Fibroblast of peridontal ligament (primary cell): ENCODE data around the gene ANKRD12.
A peak's percentile ranks its signal among the peaks of the same experiment; 100 is the strongest.

Experiments
- DNase-seq: peaks from one replicate; pipeline ENCODE4 v3.0.0-alpha.2; 2010; ENCODE audit errors: extremely low read depth

The ANKRD12 gene

DNA sequence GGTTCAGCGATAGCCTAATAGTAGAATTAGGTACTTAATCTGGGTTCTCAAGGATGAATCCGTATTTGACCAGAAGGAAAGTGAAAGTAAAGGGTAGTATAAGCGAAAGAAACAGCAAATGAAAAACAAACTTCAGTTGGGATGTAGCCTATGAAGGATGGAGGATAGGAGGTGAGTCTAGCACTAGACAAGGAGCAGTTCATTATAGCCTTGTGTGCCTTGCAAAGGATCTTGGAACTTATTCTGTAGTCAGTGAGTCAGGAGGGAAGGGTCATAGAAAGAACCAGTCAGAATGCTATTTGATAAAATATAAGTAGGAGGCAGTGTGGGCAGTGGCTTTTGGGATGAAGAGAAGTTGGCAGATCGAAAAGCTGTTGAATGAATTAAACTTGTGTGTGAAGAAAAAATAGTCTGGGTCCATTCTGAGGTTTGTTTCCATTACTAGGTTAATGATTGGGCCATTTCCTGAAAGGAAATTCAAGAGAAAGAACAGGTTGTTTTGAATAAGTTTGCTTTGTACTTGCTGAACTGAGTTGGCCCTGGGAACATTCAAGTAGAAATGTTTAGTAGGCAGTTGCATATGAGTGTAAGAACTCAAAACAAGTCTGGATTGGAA lies 48.5 kb downstream of the ANKRD12 start:
- DNase-seq = no peak

DNA sequence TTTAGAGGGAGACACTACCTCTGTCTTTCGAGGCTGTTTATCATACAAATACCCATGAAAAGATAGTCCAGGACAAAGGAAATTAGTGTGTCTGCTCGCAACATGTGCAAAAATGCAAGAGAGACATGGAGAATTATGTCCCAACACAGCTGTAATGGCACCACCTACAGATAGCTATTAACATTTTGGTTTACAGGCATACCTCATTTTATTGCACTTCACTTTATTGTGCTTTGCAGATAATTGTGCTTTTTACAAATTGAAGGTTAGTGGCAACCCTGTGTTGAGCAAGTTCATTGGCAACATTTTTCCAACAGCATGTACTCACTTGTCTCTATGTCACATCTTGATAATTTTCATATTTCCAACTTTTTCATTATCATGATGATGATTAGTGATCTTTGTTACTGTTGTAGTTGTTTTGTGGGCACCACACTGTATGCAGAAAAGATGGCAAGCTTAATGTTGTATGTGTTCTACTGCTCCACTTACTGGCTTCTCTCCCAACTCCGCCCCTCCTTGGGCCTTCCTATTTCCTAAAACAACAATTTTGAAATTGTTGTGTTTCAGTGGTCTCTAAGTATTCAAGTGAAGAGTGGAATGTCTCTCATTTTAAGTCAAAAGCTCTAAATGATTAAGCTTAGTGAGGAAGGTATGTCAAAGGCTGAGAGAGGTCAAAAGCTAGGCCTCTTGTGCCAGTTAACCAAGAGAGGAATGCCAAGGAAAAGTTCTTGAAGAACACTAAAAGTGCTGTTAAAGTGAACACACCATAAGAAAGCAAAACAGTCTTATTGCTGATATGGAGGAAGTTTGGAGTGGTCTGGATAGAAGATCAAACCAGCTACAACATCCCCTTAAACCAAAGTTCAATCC lies 52.0 kb downstream of the ANKRD12 start:
- DNase-seq = no peak

DNA sequence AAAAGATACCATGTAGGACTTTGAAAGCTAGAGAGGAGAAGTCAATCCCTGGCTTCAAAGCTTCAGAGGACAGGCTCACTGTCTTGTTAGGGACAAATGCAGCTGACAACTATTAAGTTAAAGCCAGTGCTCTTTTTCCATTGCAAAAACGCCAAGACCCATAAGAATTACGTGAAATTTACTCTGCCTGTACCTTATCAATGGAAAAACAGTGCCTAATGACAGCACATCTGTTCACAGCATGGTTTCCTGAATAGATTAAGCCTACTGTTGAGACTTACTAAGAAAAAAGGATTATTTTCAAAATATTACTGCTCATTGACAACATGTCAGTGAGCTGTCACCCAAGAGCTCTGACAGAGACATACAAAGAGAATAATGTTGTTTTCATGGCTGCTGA lies 52.9 kb downstream of the ANKRD12 start:
- DNase-seq = no peak

GRCh38 chr18:9191658-9192256 lies 55.2 kb downstream of the ANKRD12 start:
- DNase-seq = no peak

DNA sequence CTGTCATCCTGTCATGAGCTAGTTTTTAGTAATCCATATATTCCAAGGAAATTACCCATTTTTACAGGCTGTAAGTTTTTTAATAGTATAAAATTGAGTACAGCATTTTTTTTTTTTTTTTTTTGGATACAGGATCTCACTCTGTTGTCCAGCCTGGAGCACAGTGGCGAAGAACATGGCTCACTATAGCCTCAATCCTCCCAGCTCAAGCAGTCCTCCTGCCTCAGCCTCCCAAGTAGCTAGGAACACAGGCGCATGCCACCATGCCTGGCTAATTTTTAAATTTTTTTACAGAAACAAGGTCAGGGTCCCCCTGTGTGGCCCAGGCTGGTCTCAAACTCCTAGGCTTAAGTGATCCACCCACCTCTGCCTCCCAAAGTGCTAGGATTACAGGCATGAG lies 56.5 kb downstream of the ANKRD12 start:
- no peak for DNase-seq

GRCh38 chr18:9196568-9196967 lies 60.0 kb downstream of the ANKRD12 start:
- peak; percentile 6 for DNase-seq

DNA sequence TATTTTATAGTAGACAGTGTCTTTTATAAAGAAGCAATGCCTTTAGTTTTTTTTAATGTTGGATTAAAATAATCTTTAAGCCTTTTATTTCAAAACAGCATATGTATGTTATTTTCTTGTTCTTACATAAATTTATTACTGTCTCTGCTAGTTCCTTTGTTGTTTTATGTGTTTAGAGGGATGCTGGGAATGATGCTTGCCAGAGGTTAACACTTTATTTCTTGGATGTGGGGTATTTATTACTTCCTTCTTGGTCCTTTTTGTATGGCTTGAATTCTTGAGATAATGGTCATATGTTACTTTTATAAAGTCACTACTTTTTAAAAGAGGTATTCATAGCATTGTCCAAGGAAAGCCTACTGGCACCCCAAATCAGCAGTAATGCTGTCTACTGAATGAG lies 63.1 kb downstream of the ANKRD12 start:
- DNase-seq = no peak

- no peak for DNase-seq
Measured at GRCh38 chr18:9201224-9201623, 64.6 kb downstream of the ANKRD12 start.

DNA sequence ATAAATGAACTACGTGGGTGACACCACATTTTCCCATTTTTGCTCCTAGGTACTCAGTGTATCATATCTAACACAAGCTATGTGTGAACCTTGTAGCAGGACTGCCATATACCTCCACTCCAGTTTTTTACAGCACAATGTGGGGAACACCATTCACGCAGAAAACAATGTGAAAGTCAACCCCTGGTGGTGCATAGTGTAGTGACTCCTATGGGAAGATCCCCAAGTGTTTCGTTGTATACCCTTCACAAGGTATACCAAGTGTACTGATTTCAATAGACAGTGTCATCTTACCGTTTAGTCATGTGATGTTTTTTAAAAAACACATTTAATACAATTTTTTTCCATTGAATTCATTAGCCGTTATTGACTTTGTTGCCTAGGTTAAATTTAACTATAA lies 68.1 kb downstream of the ANKRD12 start:
- no peak for DNase-seq

DNA sequence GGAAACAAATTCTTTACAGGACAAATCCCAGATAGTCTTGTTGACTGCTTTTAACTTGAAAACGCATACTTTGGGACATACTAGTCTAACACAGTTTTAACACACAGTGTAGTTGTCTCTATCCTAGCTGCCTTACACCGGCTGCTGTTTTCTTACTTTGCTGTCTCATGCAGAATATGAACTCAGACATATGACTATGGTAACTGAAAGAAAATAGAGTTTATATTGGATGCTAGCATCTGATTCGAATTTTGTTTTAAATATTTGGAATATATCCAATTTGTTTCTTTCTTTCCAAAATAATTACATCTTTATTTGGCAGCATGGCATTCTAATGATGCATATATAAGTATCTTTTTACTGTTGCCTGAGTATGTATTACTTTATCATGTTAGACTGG lies 69.8 kb downstream of the ANKRD12 start:
- peak; percentile 56 for DNase-seq

- DNase-seq = peak; percentile 89
Measured at GRCh38 chr18:9209279-9209678, 72.7 kb downstream of the ANKRD12 start.

GRCh38 chr18:9210966-9211365 lies 74.4 kb downstream of the ANKRD12 start:
- no peak for DNase-seq

GRCh38 chr18:9211955-9212354 lies 75.4 kb downstream of the ANKRD12 start:
- DNase-seq = peak; percentile 7

- DNase-seq = peak; percentile 44
Measured at GRCh38 chr18:9215221-9215933, 78.8 kb downstream of the ANKRD12 start.

- no peak for DNase-seq
Measured at GRCh38 chr18:9216459-9216858, 79.9 kb downstream of the ANKRD12 start.

DNA sequence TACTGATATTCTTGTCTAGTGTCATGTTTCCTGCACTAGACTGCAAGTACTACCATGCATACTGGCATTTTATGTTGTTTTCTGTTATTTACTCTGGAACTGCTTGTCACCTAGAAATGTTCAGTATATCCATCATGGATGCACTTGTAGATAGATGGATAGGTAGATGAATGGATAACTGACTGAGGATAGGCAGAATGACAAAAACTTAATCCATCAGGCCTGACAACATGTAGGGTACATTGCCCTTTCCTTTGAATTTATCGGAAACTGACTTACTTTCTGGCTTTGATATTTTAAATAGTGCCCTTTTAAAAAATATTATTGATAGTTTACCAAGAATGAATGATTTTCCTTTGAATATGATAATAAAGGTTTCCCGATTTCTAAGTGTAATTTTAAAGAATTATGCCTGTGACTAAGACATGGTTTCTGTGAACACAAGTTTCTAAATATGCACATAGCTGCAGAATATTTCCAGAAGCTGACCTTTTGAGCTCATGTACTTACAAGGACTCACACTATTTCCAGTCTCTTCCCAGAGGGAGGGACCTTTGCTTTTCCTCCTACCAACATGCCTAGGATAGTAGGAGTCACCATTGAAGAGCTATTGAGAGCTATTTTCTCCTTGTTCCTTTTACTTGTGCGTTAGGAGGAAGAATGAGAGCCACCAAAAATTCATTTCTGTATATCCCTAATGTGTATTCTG lies 81.3 kb downstream of the ANKRD12 start:
- DNase-seq = peak; percentile 34

DNA sequence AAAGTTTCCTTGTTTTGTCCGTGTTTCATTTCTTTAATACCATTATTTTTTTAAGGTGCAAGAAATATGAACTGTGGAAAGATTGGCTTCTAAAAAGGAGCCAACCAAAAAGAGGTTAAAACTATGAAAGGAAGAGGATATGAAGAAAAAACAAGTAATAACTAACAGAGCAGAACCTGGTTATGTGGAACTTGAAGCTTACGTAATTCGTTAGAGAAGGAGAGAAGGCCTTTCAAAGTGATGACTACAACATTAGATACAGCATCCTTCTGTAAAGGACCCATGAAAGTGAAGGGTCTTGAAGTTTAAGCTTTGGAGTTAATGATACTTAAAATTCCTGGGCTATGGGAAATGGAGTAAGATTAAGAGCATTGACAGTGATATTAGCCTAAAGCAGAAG lies 84.5 kb downstream of the ANKRD12 start:
- DNase-seq = no peak

- DNase-seq = no peak
Measured at GRCh38 chr18:9221661-9222060, 85.1 kb downstream of the ANKRD12 start.

DNA sequence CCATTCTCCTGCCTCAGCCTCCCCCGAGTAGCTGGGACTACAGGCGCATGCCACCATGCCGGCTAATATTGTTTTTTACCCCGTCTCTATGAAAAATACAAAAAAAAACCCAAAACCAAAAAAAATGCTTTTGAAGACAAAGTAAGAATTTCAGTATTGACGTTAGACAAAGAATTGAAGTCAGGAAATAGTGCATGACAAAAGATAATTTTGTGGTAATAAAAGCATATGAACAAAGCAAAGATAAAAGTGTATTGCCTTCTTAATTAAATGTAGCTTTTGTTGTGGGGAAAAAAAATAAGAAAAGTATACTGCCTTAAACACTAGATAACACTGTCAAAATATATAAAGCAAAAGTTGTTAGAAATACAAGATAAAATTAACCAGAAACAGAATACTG lies 86.8 kb downstream of the ANKRD12 start:
- no peak for DNase-seq

DNA sequence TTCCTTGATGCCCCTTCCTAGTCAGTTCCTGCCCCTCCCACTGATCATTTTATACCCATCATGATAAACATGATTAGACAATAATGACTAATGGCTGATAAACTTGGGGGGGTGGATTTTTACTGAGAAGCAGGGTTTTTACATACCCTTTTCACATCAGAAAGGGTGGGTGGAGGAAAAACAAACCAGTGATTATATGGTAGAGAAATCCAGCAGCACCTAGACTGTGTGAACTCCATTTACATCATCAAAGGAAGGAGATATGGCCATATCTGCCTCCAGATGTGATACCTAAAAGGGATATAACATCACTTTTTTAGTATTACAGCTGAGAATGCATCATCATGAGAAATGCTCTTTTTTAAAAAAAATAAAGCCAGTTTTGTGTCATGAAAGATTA lies 89.9 kb downstream of the ANKRD12 start:
- no peak for DNase-seq

DNA sequence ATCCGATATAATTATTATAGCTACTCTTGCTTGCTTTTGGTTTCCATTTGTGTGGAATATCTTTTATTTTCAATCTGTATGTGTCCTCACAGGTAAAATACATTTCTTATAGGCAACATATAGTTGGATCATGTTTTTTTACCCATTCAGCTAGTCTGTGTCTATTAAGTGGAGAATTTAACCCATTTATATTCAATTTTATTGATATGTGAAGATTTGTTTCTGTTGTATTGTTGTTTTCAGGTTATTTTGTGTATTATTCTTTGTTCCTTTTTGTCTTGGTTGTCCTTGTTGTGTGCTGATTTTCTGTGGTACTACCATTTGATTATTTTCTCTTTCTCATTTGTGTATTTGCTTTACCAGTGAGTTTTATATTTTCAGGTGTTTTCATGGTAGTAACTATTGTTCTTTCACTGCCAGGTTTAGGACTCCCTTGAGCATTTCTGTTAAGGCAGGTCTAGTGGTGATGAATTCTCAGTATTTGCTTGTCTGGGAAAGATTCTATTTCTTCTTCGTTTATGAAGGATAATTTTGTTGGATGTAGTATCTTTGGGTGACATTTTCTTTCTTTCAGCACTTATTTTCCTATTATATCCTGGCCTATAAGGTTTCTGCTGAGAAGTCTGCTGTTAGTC lies 95.4 kb downstream of the ANKRD12 start:
- no peak for DNase-seq
